H1 (cell line): Measurements from ENCODE around the gene AKT1. TPM values are rescaled to one million over a fixed set of nuclear protein-coding genes. Genes with fewer than 3 reads are reported as not detected.
A peak's percentile ranks its signal among the peaks of the same experiment; 100 is the strongest.

Experiments
- CEBPB ChIP-seq: IDR thresholded peaks from 2 replicates; pipeline ENCODE4 v1.6.1; 2012; ENCODE audit warnings: low read depth, low read length
- CTCF ChIP-seq, 3 experiments: IDR thresholded peaks; 1 replicate in 2 of 3; 2 replicates in 1 of 3; pipeline versions ENCODE4 v1.5.1 to v1.6.1; 2011; ENCODE audit warnings: low read length in 3 of 3, mild to moderate bottlenecking in 3 of 3, inconsistent platforms in 2 of 3, low read depth in 1 of 3, moderate library complexity in 1 of 3; ENCODE audit not compliant: insufficient read depth in 1 of 3; ENCODE audit errors: control extremely low read depth in 1 of 3
- EZH2 ChIP-seq: fragments of 200-600 bp; sonication (generic); IDR thresholded peaks from 2 replicates; pipeline ENCODE4 v1.7.1; 2012; ENCODE audit warnings: low read depth, mild to moderate bottlenecking, moderate library complexity, low read length, inconsistent platforms; ENCODE audit not compliant: severe bottlenecking
- FOSL1 ChIP-seq: IDR thresholded peaks from 2 replicates; pipeline ENCODE4 v1.6.1; 2011; ENCODE audit warnings: mild to moderate bottlenecking, low read depth, low read length, moderate library complexity; ENCODE audit not compliant: insufficient read depth
- HDAC6 ChIP-seq: IDR thresholded peaks from one replicate; pipeline ENCODE4 v1.7.1; 2012; ENCODE audit warnings: low read depth, mild to moderate bottlenecking, inconsistent platforms, low read length, moderate library complexity
- JUND ChIP-seq: IDR thresholded peaks from 2 replicates; pipeline ENCODE4 v1.6.1; 2011; ENCODE audit warnings: mild to moderate bottlenecking, improper control_type of control experiment, low read length
- KDM4A ChIP-seq: IDR thresholded peaks from one replicate; pipeline ENCODE4 v1.7.1; 2012; ENCODE audit warnings: low read depth, mild to moderate bottlenecking, moderate library complexity, low read length, inconsistent platforms; ENCODE audit not compliant: severe bottlenecking
- MAFK ChIP-seq: IDR thresholded peaks from 2 replicates; pipeline ENCODE4 v1.6.1; 2012; ENCODE audit warnings: low read depth, mild to moderate bottlenecking, improper control_type of control experiment, low read length
- PHF8 ChIP-seq: fragments of 200-600 bp; sonication (generic); conservative IDR thresholded peaks from 2 replicates; pipeline ENCODE4 v1.7.1; 2012; ENCODE audit warnings: low read depth, mild to moderate bottlenecking, inconsistent platforms, low read length, moderate library complexity
- POLR2A ChIP-seq, 2 experiments: IDR thresholded peaks; 1 replicate in 1 of 2; 2 replicates in 1 of 2; pipeline ENCODE4 v1.6.1; 2011; ENCODE audit warnings: low read depth in 2 of 2, low read length in 2 of 2, mild to moderate bottlenecking in 2 of 2; ENCODE audit errors: control extremely low read depth in 1 of 2
- RAD21 ChIP-seq, 2 experiments: IDR thresholded peaks in 1 of 2; conservative IDR thresholded peaks in 1 of 2; 2 replicates each; pipeline ENCODE4 v1.6.1; 2011; ENCODE audit warnings: low read depth in 2 of 2, low read length in 2 of 2, improper control_type of control experiment in 1 of 2, inconsistent platforms in 1 of 2, mild to moderate bottlenecking in 1 of 2, moderate library complexity in 1 of 2
- RBBP5 ChIP-seq: IDR thresholded peaks from 2 replicates; pipeline ENCODE4 v1.7.1; 2012; ENCODE audit warnings: low read depth, mild to moderate bottlenecking, inconsistent platforms, low read length, moderate library complexity, borderline replicate concordance
- SIN3A ChIP-seq, 2 experiments: IDR thresholded peaks in 1 of 2; conservative IDR thresholded peaks in 1 of 2; 2 replicates each; pipeline ENCODE4 v1.6.1; 2011 to 2012; ENCODE audit warnings: low read length in 2 of 2, improper control_type of control experiment in 1 of 2, low read depth in 1 of 2, mild to moderate bottlenecking in 1 of 2
- SP2 ChIP-seq: IDR thresholded peaks from 2 replicates; pipeline ENCODE4 v1.6.1; 2012; ENCODE audit warnings: mild to moderate bottlenecking, low read length, inconsistent platforms
- SP4 ChIP-seq: IDR thresholded peaks from 2 replicates; pipeline ENCODE4 v1.6.1; 2012; ENCODE audit warnings: low read length, inconsistent platforms
- SUZ12 ChIP-seq: fragments of 200-600 bp; sonication (generic); IDR thresholded peaks from 2 replicates; pipeline ENCODE4 v1.6.1; 2012; ENCODE audit warnings: mild to moderate bottlenecking, inconsistent platforms, low read length, moderate library complexity, mixed read lengths
- TAF7 ChIP-seq: optimal IDR thresholded peaks from 2 replicates; pipeline ENCODE3; 2011; ENCODE audit warnings: low read depth, mild to moderate bottlenecking, inconsistent platforms, low read length, moderate library complexity, borderline replicate concordance
- TBP ChIP-seq: IDR thresholded peaks from 2 replicates; pipeline ENCODE4 v1.6.1; 2011; ENCODE audit warnings: low read depth, low read length, improper control_type of control experiment
- polyA plus RNA-seq, 7 experiments: library from polyadenylated mRNA; depleted of rRNA in 3 of 7; stranded (reverse) in 5 of 7; unstranded in 2 of 7; fragments of >200 nt in 5 of 7; fragments of 200-250 nt in 2 of 7; gene quantifications; 1 replicate in 5 of 7; 2 replicates in 1 of 7; 4 replicates in 1 of 7; pipeline versions ENCODE4 v1.2.1 to v1.2.3, GENCODE V29; 2011 to 2013; ENCODE audit warnings: missing spikeins in 2 of 7, mixed read lengths in 2 of 7
- total RNA-seq: library from RNA; stranded (reverse); fragmentation: NEBNext Ultra II Directional; extraction: Animal tissue kit (Norgen Biotek cat#: 25700); gene quantifications from 2 replicates; pipeline ENCODE4 v1.2.1, GENCODE V29; 2021

The AKT1 gene
- total and polyA plus RNA-seq, 2 of the 8 experiments (the other 6 are each of a cell fraction or from before 2014, with no cell fraction given), result 68.1 to 71.5 TPM

GRCh38 chr14:104799244-104800014, 3.9 kb upstream of the AKT1 start (continued):
- peak; percentile 26 to 42; a peak in 2 of 4 replicates for TF ChIP-seq SIN3A (conservative IDR thresholded peaks at IDR 0.05 in 1 of 2, IDR thresholded peaks at IDR 0.05 in 1 of 2; ENCODE audit: low read depth in 1 of 2, low read length in 2 of 2)
- TF ChIP-seq KDM4A, result peak; percentile 29
- TF ChIP-seq PHF8, result no peak
- no peak; the same call in 1 of the 2 replicates for TF ChIP-seq SUZ12
- 0 out of 2 replicates have a peak, but pooled peaks have one; percentile 51 for TF ChIP-seq RBBP5
- TF ChIP-seq CTCF (IDR thresholded peaks at IDR 0.05; ENCODE audit: control extremely low read depth in 1 of 3, insufficient read depth in 1 of 3, low read depth in 1 of 3, low read length in 3 of 3), result peak in 1 of 3 experiments; percentile 46; a peak in 2 of 4 replicates
- no peak for TF ChIP-seq JUND
- TF ChIP-seq TAF7, result peak; percentile 24
- TF ChIP-seq MAFK, result no peak
- TF ChIP-seq RAD21 (IDR thresholded peaks at IDR 0.05 in 1 of 2, conservative IDR thresholded peaks at IDR 0.05 in 1 of 2; ENCODE audit: low read depth in 2 of 2, low read length in 2 of 2), result peak in 1 of 2 experiments; percentile 42; a peak in 2 of 4 replicates
- TF ChIP-seq SP2, result no peak
- TF ChIP-seq HDAC6, result no peak
- TF ChIP-seq SP4, result no peak
- TF ChIP-seq FOSL1, result no peak
- TF ChIP-seq TBP, result no peak
- peak; percentile 33 for TF ChIP-seq EZH2
- TF ChIP-seq CEBPB, result no peak
- no peak for TF ChIP-seq POLR2A (IDR thresholded peaks at IDR 0.05; ENCODE audit: control extremely low read depth in 1 of 2, low read depth in 2 of 2, low read length in 2 of 2)
